GM21619 (cell line): ENCODE data around the gene KIFC1.

ENCODE experiments used
- ATAC-seq: cut with Tn5 transposase; IDR thresholded peaks from one replicate; pipeline ENCODE4 v1.9.1; 2021; ENCODE audit not compliant: unreplicated experiment

KIFC1 gene

DNA sequence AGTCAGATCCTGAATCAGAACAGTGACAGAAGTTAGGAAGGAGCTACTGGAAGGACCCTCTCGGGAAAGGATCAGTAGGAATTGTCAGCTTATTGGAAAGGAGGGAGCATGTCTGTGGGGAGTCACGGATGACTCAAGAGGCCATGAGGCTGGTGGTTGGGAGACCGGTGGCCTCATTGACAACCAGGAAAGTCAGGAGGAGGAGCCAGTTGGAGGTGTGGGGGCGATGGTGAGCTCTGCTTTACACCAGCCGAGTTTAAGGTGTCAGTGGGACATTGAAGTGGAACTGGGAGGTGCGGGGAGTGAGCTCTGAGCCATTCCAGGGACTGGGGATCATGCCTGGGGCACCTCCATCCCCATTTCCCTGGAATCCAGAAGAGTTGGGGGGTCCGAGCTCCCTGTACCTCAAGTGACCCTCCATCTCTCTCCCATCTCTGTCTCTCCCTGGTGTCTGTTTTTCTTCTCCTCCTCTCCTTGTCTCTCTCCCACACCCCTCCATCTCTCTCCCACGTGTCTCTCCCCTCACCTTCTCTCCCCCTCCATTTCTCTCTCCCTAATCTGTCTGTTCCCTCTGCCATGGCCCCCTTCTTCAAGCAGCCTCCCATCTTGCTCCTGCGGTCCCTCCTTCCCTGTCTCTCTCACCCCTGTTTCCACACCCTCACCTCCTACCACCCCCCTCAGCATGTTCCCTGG lies 48.5 kb downstream of the KIFC1 start:
- ATAC-seq = no peak

DNA sequence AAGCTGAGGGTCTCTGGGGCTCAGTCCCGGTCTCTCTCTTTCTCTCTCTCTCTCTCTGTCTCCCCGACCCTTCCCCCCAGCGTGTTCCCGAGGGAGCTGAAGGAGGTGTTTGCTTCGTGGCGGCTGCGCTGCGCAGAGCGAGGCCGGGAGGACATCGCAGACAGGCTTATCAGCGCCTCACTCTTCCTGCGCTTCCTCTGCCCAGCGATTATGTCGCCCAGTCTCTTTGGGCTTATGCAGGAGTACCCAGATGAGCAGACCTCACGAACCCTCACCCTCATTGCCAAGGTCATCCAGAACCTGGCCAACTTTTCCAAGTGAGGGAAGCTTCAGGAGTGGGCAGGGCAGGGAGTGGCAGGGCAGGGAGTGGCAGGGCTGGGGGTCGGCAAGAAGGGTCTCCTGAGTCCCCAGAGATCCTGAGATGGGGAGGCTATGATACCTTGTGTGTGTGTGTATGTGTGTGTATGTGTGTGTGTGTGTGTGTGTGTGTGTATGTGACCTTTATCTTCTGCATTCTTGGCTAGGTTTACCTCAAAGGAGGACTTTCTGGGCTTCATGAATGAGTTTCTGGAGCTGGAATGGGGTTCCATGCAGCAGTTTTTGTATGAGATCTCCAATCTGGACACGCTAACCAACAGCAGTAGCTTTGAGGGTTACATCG lies 49.2 kb downstream of the KIFC1 start:
- no peak for ATAC-seq

DNA sequence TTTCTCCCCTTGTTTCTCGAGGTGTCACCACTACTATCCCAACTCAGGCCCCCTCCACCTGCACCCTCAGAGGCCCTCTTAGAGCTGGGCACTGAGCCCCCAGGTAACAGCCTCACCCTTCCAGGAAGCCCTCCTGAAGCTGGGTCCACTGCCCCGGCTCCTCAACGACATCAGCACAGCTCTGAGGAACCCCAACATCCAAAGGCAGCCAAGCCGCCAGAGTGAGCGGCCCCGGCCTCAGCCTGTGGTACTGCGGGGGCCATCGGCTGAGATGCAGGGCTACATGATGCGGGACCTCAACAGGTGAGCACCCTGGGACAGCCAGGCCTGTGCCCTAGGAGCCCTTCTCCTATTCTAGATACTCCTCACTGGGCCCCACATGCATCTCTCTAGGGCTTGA lies 49.8 kb downstream of the KIFC1 start:
- ATAC-seq = no peak

DNA sequence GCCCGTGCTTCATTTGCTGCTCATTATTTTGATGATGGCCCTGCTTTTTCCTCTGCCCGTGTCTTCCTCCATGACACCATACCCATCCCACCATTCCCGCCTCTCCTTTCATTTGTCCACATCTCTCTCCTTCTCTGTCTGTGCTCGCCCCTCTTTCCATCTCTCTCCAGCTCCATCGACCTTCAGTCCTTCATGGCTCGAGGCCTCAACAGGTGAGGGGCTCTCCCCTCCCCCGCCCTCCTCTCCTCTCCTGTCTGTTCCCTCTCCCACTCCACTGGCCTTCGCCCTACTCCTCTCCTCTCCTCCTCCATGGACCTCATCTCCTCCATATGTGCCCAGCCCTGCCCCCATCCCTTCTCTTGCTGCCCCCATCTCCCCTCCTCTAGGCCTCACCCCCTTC lies 50.7 kb downstream of the KIFC1 start:
- no peak for ATAC-seq

DNA sequence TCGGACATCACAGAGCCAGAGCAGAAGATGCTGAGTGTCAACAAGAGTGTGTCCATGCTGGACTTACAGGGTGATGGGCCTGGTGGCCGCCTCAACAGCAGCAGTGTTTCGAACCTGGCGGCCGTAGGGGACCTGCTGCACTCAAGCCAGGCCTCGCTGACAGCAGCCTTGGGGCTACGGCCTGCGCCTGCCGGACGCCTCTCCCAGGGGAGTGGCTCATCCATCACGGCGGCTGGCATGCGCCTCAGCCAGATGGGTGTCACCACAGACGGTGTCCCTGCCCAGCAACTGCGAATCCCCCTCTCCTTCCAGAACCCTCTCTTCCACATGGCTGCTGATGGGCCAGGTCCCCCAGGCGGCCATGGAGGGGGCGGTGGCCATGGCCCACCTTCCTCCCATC lies 51.4 kb downstream of the KIFC1 start:
- no peak for ATAC-seq

DNA sequence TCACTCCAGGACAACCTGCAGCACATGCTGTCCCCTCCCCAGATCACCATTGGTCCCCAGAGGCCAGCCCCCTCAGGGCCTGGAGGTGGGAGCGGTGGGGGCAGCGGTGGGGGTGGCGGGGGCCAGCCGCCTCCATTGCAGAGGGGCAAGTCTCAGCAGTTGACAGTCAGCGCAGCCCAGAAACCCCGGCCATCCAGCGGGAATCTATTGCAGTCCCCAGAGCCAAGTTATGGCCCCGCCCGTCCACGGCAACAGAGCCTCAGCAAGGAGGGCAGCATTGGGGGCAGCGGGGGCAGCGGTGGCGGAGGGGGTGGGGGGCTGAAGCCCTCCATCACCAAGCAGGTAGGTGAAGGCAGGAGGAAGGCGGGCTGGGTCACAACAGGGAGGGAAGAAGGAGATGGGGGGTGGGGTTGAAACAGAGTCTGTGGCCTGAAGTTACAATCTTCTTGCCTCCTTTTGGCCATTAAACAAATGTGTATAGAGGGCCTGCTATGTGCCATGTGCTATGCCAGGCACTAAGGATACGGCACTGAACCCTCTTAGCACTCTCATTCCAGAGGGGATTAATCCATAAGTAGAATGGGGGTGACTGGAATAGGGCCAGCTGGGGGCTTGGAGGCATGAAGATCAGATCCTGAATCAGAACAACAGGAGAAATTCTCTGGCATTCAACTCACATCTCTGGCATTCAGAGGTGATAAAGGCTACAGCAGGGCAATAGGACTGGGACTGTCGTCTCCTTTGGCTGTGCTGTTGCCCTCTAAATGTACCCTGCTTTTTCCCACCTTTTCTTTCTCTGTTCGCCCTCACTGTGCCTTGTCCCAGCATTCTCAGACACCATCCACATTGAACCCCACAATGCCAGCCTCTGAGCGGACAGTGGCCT lies 52.2 kb downstream of the KIFC1 start:
- no peak for ATAC-seq

DNA sequence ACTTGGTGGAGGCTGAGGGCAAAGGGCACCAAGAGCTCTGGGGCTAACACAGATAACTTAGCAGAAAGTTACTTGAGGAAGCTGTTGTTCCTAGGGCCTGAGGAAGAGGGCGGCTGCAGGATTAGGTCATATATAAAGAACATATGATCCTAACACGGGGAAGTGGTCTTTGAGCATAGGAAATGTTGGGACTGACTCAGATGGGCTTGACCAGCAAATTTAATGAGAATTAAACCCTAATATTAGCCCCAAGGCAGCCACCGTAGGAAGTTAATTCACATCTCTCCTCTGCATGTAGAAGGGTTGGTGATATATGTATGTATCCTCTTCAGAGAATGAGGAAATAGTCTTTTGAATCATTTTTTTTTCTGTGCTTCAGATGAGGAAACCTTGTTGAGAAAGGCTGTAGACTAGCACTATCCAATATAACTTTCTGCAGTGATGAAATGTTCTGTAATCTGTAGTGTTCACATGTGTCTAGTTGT lies 53.5 kb downstream of the KIFC1 start:
- ATAC-seq = no peak

DNA sequence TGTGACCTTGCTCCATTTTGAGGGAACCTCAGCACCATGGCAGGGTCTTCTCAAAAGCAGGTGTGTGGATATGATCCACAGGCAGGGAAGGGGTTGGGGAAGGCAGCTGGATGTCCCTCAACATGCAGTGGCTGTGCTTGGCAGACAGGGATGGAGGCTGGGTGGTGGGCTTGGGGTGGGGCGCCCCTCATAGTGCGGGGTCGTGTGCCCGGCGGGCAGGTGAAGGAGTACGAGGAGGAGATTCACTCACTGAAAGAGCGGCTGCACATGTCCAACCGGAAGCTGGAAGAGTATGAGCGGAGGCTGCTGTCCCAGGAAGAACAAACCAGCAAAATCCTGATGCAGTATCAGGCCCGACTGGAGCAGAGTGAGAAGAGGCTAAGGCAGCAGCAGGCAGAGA lies 54.7 kb downstream of the KIFC1 start:
- no peak for ATAC-seq

DNA sequence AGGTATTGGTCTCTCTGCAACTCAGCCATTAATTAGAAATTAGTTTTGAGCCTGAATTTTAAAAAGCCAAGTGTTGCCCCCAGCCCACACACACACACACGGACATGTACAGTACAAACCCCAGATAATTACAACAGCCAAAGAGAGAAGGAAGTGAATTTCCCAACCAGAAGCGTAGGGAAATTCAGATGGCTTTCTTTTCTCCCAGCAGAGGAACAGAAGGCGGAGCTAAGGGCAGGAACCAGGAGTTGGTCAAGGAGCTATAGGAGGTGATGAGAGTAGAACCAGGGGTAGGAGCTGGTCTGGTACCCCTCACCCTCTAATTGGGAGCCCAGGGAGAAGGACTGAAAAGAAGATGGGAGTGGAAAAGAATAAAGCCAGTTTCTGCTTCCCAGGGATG lies 58.8 kb downstream of the KIFC1 start:
- no peak for ATAC-seq

DNA sequence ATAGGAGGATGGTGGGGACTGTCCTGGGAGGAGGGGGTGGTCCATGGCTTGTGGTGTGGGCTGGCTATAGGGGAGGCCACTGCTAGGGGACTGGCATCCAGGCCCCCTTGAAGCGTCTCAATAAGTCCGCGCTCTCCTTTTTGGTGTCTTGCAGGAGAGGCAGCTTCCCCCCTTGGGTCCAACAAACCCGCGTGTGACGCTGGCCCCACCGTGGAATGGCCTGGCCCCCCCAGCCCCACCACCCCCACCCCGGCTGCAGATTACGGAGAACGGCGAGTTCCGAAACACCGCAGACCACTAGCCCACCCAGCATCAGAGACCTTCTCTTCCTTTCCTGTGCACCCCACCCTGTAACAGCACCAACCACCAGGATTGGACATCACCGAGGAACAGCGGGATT lies 60.0 kb downstream of the KIFC1 start:
- ATAC-seq = no peak

DNA sequence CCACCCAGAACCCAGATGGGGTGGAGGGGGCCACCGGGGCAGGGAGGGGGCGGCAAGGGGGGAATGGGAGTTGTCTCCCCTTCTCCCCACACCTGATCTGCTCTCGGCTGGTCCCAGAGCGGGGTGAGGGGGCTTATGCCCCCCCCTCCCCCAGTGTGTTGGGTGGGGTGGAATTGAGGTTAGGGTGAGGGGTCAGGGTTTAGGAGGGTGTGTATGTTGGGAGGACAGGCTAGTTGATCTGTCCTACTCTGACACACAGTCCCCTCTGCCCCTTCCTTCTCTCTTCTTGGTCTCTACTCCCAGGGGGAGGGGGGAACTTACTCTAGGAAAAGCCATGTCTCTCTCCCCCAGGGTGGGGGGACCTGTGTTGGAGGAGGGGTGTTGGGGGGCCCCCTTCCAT lies 60.9 kb downstream of the KIFC1 start:
- ATAC-seq = no peak

DNA sequence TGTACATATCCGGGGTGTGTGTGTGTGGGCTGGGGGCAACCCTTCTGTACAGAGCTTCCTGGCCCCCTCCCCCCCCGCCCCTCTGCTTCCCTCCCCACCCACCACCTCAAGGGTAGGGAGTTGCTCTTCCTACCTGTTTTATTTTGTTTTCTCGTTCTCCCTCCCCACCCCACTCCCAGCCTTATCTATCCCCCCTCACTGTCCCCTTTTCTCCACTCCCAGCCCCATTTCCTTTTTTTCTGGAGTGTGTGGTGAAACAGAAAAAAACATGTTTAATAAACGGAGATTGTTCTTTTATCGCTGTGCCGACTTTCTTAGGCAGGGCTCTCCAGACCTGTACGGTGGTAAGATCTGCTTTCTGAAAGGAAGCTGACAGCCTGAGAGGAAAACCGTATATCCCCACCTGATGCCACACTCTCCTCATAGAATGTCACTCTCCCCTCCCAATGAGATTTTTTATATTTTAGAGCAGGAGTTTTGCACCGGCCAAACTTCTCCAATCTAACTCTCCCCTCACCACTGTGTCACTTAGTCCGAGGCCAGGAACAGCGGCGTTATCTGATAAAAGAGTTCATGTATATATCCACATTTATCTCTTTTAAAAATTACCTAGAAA lies 61.9 kb downstream of the KIFC1 start:
- ATAC-seq = no peak

DNA sequence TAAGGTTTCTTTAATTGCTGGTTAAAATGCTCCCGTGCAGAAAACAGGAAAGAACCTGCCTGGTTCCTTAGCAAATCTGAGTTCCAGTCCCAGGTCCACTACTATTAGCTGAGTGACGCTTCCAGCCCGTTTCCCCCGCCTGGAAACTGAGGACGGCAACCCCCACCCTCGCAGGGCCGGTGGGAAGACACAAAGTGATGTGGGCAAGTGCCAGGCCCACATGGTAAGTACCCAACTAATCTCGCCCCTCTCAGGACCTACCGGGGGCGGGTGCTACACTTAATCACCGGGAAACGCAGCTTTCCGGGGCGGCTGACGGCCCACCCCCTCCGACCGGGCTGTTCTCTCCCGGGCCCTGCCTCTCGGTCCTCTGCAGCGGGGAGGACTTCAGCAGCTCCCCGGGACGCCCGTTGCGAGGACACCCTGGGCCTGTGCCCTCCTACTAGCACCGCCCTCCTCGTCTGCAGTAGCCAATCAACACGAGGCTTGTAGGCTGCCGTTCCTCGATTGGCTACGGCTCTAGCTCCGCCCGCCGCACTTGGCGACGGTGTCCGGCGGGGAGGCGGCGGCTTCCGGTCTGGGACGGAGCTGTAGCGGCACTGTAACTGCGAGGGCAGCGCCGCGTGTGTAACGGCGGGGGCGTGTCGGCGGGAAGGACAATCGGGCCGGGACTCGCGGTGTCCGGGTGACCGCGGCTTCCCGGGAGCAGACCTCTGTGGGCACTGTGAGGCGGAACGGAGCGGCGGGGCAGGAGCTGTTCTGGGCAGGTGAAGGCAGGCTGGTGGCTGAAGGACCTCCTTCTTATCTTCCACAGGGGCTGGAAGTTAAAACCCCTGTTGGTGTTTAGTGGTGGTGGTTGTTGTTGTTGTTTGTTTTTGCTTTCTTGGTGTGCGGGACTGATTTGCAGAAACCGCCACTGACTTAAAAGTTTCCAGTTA lies 62.7 kb downstream of the KIFC1 start, which contains the start of gene ZBTB9:
Gene ZBTB9, plus strand, starts transcription at position 568 of the 938 bp plus-strand sequence. CDS start 525 bp downstream, outside the sequence.
- peak; percentile 99 for ATAC-seq

DNA sequence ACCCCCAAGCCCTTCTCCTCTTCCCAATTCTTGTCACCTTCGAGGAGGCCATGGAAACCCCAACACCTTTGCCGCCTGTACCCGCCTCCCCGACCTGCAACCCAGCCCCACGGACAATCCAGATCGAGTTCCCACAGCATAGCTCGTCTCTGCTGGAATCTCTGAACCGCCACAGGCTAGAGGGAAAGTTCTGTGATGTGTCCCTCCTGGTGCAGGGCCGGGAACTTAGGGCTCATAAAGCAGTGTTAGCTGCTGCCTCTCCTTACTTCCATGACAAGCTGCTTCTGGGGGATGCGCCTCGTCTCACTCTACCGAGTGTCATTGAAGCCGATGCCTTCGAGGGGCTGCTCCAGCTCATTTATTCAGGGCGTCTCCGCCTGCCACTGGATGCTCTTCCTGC lies 63.4 kb downstream of the KIFC1 start:
- no peak for ATAC-seq

DNA sequence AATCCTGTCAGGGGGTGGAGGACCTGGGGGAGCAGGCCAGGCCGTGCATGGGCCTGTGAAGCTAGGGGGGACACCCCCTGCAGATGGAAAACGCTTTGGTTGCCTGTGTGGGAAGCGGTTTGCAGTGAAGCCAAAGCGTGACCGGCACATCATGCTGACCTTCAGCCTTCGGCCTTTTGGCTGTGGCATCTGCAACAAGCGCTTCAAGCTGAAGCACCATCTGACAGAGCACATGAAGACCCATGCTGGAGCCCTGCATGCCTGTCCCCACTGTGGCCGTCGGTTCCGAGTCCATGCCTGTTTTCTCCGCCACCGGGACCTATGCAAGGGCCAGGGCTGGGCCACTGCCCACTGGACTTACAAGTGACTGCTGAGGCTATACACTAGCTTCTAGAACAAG lies 64.5 kb downstream of the KIFC1 start:
- no peak for ATAC-seq

DNA sequence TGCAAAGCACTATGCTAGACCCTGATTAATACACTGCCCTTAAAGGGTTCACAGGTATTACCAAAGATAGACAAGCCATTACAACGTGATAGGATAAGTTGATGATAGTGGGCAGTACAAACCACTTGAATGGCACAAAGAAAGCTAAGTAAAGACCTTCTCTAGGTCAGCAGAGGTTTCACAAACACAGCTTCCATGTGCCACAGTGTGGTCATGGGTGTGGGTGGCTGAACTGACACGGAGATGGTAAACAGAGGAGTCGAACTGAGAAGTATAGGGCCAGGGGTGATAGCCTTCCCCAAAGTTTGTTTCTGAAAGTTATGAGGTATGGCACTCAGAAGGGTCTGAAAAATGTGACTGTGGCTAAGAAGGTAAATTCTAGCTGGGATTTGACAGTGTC lies 67.1 kb downstream of the KIFC1 start:
- no peak for ATAC-seq

DNA sequence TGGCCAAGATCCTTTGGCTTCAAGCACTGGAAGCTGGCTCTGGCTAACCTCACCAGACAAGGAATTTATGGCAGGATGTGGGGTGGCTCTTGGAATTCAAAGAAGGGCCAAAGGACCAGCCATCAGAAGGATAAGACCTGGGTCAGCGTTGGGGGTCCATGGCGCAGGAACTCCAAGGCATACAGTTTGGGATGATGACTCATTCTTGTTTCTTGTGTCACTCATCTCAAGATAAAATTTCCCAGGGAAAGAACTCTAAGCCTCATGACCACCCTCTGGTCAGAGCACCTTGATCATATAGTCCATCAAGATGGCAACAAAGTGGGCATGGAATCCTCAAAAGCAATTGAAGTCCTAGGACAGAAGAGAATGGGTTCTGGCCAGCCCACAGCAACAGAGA lies 67.6 kb downstream of the KIFC1 start:
- ATAC-seq = no peak
